ENCODE results near the gene PDE4D. TPM values are rescaled to one million over a fixed set of nuclear protein-coding genes. Genes with fewer than 3 reads are reported as not detected.

Gene PDE4D
- total and polyA plus RNA-seq, 2 of the 4 experiments (the other 2 are of a cell fraction): 1.4 to 7.9 TPM

DNA sequence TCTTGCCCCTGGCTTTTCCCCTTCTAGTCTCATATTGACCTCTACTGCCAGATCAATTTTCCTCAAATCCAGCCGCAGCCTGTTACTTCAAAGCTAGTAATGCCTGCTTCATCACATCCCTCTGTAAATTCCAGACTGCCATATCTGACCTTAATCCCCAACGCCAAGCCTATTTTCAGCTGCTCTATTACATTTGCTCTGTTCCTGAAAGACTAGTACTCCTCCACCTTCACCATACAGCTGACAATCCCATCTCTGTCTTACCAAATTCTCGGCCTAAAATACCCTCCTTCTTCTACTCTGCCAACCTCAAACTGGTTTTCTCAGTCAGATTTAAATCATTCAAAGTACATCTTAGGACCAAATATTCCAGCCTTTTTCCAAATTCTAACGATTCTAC lies 890.4 kb downstream of the PDE4D start:
- no TSS peak for BruUV-seq (replicated peaks)
- no peak overlapping the region for H3K4me3 ChIP-seq (ENCODE audit: insufficient read depth, low read depth, low read length)
- H2AK5ac ChIP-seq (ENCODE audit: low read depth, low read length): no peak overlapping the region
- H3K18ac ChIP-seq (ENCODE audit: low read depth, low read length): no peak overlapping the region
- no peak overlapping the region for H3K23ac ChIP-seq (ENCODE audit: low read depth, low read length)
- peaks cover 8% of the 10 kb centered on the region; the same call in 1 of the 2 replicates for H3K4me1 ChIP-seq (ENCODE audit: control insufficient read depth, insufficient read depth, low read length)
- peaks cover 30 to 36% of the 10 kb centered on the region in 2 experiments for H3K79me1 ChIP-seq (ENCODE audit: low read depth in 1 of 2, low read length in 2 of 2)
- H3K9me1 ChIP-seq (ENCODE audit: insufficient read depth, low read length): peaks cover 5% of the 10 kb centered on the region; the same call in 1 of the 2 replicates
- no peak overlapping the region for H4K8ac ChIP-seq (ENCODE audit: low read depth in 2 of 2, low read length in 2 of 2)
- CTCF ChIA-PET: interaction anchor here (0.6 kb wide), 1 partner anchor 117 kb away, joined by 3 read pairs; no protein-coding TSS in a partner anchor
- no peak overlapping the region for H2AK9ac ChIP-seq (replicated peaks; ENCODE audit: low read depth, low read length, poor library complexity)
- intact Hi-C loops (cut with micrococcal nuclease): no loop called here
- peaks cover 26% of the 10 kb centered on the region for H4K20me1 ChIP-seq (ENCODE audit: insufficient read depth, low read length)
- H3K27me3 ChIP-seq (ENCODE audit: control insufficient read depth, insufficient read depth, low read length): no peaks in the 10 kb centered on the region
- H3K27ac ChIP-seq (ENCODE audit: insufficient read depth, low read length): no peak overlapping the region
- DNase-seq: no peak
- H3K4ac ChIP-seq (ENCODE audit: low read depth, low read length): no peak overlapping the region
- H2BK120ac ChIP-seq (ENCODE audit: low read depth, low read length): no peak overlapping the region
- H3K56ac ChIP-seq (ENCODE audit: extremely low read depth, insufficient read depth, low read length): no peak overlapping the region
- H3K14ac ChIP-seq (replicated peaks; ENCODE audit: low read depth, low read length): no peak overlapping the region
- H4K5ac ChIP-seq (ENCODE audit: low read depth, low read length): no peak overlapping the region
- no peak overlapping the region for H2BK5ac ChIP-seq (ENCODE audit: low read depth, low read length, poor library complexity, severe bottlenecking)
- ATAC-seq (ENCODE audit: low read depth): no peak
- no peak overlapping the region for H2BK20ac ChIP-seq (ENCODE audit: low read depth, low read length)
- H3K4me2 ChIP-seq (ENCODE audit: low read depth, low read length): no peak overlapping the region
- POLR2A ChIA-PET (ENCODE audit: unreplicated experiment): no interaction called here
- H3K9ac ChIP-seq (ENCODE audit: low read depth, low read length): no peak overlapping the region
- no peak overlapping the region for H2BK15ac ChIP-seq (ENCODE audit: low read depth, low read length)
- in situ Hi-C loops (cut with MboI; ENCODE audit: low sequenced_read_pairs): loop anchor here (10.0 kb wide), 1 partner anchor 108 kb away; no protein-coding TSS in a partner anchor
- TF ChIP-seq RFX5 (IDR thresholded peaks at IDR 0.05; ENCODE audit: low read depth, low read length) (no peak), RAD21 (IDR thresholded peaks at IDR 0.05; ENCODE audit: low read length) (no peak), MAZ (IDR thresholded peaks at IDR 0.05; ENCODE audit: borderline replicate concordance, low read depth, low read length) (no peak), MXI1 (IDR thresholded peaks at IDR 0.05; ENCODE audit: borderline replicate concordance, low read depth, low read length) (no peak)
- TF ChIP-seq, protein P1, sequence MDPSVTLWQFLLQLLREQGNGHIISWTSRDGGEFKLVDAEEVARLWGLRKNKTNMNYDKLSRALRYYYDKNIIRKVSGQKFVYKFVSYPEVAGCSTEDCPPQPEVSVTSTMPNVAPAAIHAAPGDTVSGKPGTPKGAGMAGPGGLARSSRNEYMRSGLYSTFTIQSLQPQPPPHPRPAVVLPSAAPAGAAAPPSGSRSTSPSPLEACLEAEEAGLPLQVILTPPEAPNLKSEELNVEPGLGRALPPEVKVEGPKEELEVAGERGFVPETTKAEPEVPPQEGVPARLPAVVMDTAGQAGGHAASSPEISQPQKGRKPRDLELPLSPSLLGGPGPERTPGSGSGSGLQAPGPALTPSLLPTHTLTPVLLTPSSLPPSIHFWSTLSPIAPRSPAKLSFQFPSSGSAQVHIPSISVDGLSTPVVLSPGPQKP (IDR thresholded peaks at IDR 0.05; ENCODE audit: borderline replicate concordance, low read depth, low read length): no peak
- WGBS, 2 experiments (ENCODE audit: extremely low coverage in 2 of 2, insufficient read length in 1 of 2): 58% methylated on average over 2 of the region's 4 CpGs; no CpG with 5 or more reads in 1 of the 2 experiments
- H3K36me3 ChIP-seq (ENCODE audit: control insufficient read depth, insufficient read depth, low read length): peaks cover 2% of the 10 kb centered on the region
- dilution Hi-C loops (cut with HindIII; ENCODE audit: low sequenced_read_pairs, unreplicated experiment): no loop called here
- H4K91ac ChIP-seq (ENCODE audit: insufficient read depth, low read depth, low read length): no peak overlapping the region
- H3K9me3 ChIP-seq (ENCODE audit: control insufficient read depth, insufficient read depth, low read length): no peaks in the 10 kb centered on the region
- no peak overlapping the region for H2AFZ ChIP-seq (replicated peaks; ENCODE audit: low read length, poor library complexity)

Data from IMR-90 (cell line).